Esophagus squamous epithelium (tissue), 4 donors: ENCODE measurements around the gene BPTF.

Source experiments
- CTCF ChIP-seq, 6 experiments: fragments of 450-650 bp in 4 of 6; fragments of 200-600 bp in 2 of 6; sonication (generic) in 2 of 6; IDR thresholded peaks; one replicate each; pipeline ENCODE4 v1.5.1; 2016 to 2019; ENCODE audit warnings: antibody characterized with exemption in 6 of 6, mild to moderate bottlenecking in 4 of 6, moderate library complexity in 4 of 6
- POLR2A ChIP-seq, 4 donors: fragments of 450-650 bp; IDR thresholded peaks; one replicate each; pipeline ENCODE4 v1.6.1; 2017; ENCODE audit warnings: antibody characterized with exemption in 4 of 4, mild to moderate bottlenecking in 4 of 4, moderate library complexity in 3 of 4

DNA sequence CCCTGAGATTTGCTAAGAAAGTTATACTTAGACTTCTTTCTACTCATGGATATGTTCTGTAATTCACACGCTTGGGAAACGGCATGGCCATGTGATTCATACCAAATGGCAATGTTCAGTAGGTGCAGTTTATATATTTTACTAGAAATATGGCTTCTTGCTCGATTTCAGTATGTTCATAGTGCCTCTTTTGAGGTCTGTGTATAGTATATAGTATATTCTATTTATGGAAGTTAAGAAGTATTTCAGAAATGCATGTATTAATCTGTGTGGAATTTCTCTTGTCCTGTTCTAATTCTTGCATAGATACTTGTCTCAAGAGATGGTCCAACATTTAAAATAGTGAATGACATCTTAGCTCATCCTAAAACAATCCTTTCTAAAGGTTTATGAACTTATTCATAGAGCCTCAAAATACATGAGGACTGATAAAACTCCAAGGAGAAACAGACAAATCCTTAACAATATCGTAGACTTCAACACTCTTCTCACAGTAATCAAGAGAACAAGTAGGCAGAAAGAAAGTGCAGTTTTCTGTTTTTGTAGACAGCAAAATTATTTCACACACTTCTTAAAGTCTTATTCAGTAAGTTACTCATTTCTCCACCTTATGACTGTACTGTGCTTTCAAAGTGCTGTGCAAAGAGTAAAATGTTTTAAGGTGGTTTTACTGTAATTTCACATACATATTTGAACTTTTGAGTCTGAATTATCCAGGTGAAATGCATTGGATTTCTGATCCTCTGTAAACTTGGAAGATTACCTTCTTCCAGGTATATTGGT is 11.1 kb downstream of the BPTF start:
- TF ChIP-seq CTCF (IDR thresholded peaks at IDR 0.05) (no peak), POLR2A (IDR thresholded peaks at IDR 0.05) (no peak)
